Thyroid gland (tissue), 4 donors: Measurements from ENCODE around the gene LRRC2.

Source experiments
- POLR2A ChIP-seq, 2 donors: fragments of 450-650 bp; IDR thresholded peaks; one replicate each; pipeline ENCODE4 v1.6.1; 2017; ENCODE audit warnings: antibody characterized with exemption in 2 of 2, mild to moderate bottlenecking in 2 of 2, moderate library complexity in 1 of 2
- TF ChIP-seq, protein P1 (sequence below), 6 experiments: fragments of 200-600 bp in 3 of 6; fragments of 450-650 bp in 3 of 6; sonication (generic) in 3 of 6; IDR thresholded peaks; one replicate each; pipeline ENCODE4 v1.5.1; 2016 to 2019; ENCODE audit warnings: antibody characterized with exemption in 6 of 6, mild to moderate bottlenecking in 2 of 6, inconsistent platforms in 1 of 6, moderate library complexity in 1 of 6

DNA sequence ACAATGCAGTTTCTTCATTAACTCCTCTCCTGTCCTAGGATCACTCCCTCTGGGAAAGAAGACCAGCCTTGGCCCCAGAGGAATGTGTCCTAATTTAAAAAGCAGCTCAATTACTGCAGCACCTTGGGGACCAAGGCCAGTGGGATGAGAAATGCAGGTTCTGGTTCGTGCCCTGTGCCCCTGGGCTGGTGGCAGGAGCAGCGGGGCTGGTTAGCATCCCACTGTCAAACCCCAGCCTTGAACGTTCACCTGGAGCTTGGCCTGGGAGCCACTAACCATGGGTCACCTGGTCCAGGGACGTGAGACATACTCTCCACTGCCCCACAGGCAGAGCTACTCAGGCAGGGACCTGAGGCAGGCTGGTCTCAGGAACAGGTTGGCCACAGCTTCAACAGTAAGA lies 76.7 kb downstream of the LRRC2 start:
- TF ChIP-seq, protein P1, sequence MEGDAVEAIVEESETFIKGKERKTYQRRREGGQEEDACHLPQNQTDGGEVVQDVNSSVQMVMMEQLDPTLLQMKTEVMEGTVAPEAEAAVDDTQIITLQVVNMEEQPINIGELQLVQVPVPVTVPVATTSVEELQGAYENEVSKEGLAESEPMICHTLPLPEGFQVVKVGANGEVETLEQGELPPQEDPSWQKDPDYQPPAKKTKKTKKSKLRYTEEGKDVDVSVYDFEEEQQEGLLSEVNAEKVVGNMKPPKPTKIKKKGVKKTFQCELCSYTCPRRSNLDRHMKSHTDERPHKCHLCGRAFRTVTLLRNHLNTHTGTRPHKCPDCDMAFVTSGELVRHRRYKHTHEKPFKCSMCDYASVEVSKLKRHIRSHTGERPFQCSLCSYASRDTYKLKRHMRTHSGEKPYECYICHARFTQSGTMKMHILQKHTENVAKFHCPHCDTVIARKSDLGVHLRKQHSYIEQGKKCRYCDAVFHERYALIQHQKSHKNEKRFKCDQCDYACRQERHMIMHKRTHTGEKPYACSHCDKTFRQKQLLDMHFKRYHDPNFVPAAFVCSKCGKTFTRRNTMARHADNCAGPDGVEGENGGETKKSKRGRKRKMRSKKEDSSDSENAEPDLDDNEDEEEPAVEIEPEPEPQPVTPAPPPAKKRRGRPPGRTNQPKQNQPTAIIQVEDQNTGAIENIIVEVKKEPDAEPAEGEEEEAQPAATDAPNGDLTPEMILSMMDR (IDR thresholded peaks at IDR 0.05): no peak
- no peak for TF ChIP-seq POLR2A (IDR thresholded peaks at IDR 0.05)
